C4-2B (cell line): ENCODE data around the gene CCL3.
"Not testable (repeated sequence)": the region's sequence is repeated elsewhere in the genome, so short reads cannot be mapped to it uniquely, and the experiment has no call there.

Source experiments
- ZFX ChIP-seq: fragments of 450-650 bp; IDR thresholded peaks from 2 replicates; pipeline ENCODE4 v1.6.1; 2017
- TF ChIP-seq, protein P1 (sequence below): fragments of 450-650 bp; conservative IDR thresholded peaks from 2 replicates; pipeline ENCODE4 v1.5.1; 2017; ENCODE audit warnings: mild to moderate bottlenecking

DNA sequence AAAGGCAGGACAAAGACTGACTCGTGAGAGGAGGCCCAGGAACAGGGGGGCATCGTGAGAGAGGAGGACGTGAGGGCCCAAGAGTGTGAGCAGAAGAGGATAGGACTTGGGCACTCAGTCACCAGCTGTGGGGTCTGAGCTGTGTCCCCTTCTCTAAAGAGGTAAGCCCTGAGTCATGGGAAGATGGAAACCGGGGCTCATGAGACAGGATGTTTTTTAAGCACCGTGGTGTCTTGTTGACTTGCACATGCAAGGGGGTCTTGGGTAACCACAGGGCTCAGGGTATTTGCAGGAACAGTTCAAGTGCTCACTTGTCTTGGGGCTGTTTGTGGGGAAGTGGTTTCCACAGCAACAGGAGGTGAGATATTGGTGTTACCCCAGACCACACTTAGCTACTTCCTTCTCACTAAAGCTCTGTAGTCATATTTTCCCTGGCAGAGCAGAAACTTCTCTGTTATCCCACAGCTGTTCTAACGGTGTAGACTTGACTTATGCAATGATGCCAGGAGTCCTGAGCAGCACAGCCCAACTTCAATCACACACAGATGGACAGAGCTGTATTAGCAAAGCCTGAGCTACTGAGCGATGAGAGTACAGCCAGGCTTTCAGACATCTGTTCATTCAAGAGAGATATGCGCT is 7.3 kb downstream of the CCL3 start:
- TF ChIP-seq, protein P1, sequence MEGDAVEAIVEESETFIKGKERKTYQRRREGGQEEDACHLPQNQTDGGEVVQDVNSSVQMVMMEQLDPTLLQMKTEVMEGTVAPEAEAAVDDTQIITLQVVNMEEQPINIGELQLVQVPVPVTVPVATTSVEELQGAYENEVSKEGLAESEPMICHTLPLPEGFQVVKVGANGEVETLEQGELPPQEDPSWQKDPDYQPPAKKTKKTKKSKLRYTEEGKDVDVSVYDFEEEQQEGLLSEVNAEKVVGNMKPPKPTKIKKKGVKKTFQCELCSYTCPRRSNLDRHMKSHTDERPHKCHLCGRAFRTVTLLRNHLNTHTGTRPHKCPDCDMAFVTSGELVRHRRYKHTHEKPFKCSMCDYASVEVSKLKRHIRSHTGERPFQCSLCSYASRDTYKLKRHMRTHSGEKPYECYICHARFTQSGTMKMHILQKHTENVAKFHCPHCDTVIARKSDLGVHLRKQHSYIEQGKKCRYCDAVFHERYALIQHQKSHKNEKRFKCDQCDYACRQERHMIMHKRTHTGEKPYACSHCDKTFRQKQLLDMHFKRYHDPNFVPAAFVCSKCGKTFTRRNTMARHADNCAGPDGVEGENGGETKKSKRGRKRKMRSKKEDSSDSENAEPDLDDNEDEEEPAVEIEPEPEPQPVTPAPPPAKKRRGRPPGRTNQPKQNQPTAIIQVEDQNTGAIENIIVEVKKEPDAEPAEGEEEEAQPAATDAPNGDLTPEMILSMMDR = not testable (repeated sequence)
- not testable (repeated sequence) for TF ChIP-seq ZFX
